ENCODE results near the gene MTHFSD.

MTHFSD gene

GRCh38 chr16:86490859-86491639 is 64.0 kb downstream of the MTHFSD start:
- no peak for DNase-seq (ENCODE audit: low read depth)

GRCh38 chr16:86485746-86486145 is 69.3 kb downstream of the MTHFSD start:
- DNase-seq (ENCODE audit: low read depth) = no peak

DNA sequence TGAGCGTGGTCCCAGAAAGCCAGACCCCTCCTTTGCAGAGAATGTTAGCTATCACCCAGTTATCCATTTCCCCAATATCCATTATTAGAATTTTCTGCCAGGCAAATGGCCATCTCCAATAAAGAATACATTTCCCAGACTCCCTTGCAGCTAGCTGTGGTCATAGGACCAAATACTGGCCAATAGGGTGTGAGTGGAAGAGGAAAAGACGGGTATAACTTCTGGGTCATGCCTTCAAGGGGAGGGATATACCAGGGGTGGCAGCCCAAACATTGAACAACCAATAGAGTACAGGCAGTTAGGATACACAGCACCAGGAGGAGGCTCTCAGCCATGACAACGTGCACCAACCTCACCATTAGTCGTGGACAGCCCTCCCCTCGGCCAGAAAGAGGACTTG is 70.8 kb downstream of the MTHFSD start:
- DNase-seq (ENCODE audit: low read depth) = no peak

DNA sequence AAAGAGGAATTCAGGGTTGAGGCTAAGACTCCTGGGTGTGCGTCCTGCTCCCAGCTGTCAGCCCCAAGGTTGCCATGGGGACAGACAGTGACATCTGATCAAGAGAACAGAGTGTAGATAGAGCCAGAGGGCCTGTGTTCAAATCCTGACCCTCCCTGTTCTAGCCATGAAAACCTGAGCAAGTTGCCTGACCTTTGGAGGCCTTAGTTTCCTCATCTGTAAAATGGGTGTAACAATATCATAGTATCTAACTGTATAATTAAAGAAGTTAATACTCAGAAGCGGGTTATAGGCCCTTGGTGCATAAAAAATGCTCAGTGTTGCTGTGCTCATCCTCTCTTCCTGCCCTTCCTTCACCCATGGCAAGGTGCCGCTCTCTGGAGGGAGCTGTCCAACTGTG is 73.4 kb downstream of the MTHFSD start:
- no peak for DNase-seq (ENCODE audit: low read depth)

DNA sequence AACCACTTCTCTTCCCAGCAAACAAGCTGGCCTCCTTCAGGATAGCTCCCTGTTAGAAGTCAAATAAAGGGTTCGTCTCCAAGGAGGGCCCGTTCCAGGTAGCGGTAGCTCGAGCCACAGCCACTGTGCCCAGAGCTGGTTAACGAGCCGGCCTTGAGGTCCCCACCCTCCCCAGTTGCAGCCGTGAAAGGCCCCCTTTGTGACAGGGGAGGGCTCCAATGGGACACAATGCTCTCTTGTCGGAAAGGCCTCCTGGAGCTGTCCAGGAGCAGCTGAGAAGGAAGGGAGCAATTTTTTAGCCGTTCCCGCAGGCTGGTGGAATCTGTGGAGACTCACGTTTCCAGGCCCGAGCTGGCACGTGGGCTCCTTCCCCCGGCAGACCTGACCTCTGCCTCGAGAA is 74.6 kb downstream of the MTHFSD start:
- DNase-seq (ENCODE audit: low read depth) = no peak

All from stimulated activated CD8-positive, alpha-beta memory T cell treated with anti-CD3 and anti-CD28 coated beads, Interleukin-15, amount 100 ng/mL, for 24 hours (primary cell).